Astrocyte (in vitro differentiated cells and primary cell): ENCODE measurements around the gene KLHL25. TPM values are rescaled to one million over a fixed set of nuclear protein-coding genes. Genes with fewer than 3 reads are reported as not detected.

ENCODE experiments used
- DNase-seq: peaks from one replicate; pipeline ENCODE4 v3.0.0-alpha.2; 2010; ENCODE audit warnings: low read depth
- FAIRE-seq: peaks from 2 replicates; lab custom pipeline; 2011; peaks lifted over from hg19 to GRCh38; lab: Jason Lieb, UNC
- H2AFZ ChIP-seq: 2 replicates; pipeline ENCODE4 v1.6.0; 2012; ENCODE audit warnings: low read depth, low read length, inconsistent platforms
- H3K27ac ChIP-seq: 2 replicates; pipeline ENCODE4 v1.5.1; 2011; ENCODE audit warnings: low read depth, low read length, inconsistent platforms
- H3K27me3 ChIP-seq: 2 replicates; pipeline ENCODE4 v1.6.0; 2011; ENCODE audit warnings: low read length, inconsistent platforms; ENCODE audit not compliant: insufficient read depth
- H3K36me3 ChIP-seq: 2 replicates; pipeline ENCODE4 v1.5.1; 2011; ENCODE audit warnings: low read length, inconsistent platforms; ENCODE audit not compliant: insufficient read depth
- H3K4me1 ChIP-seq: 2 replicates; pipeline ENCODE4 v1.5.1; 2011; ENCODE audit warnings: low read length, inconsistent platforms; ENCODE audit not compliant: insufficient read depth
- H3K4me2 ChIP-seq: 2 replicates; pipeline ENCODE4 v1.6.0; 2012; ENCODE audit warnings: low read length, inconsistent platforms
- H3K4me3 ChIP-seq: 2 replicates; pipeline ENCODE4 v1.5.1; 2011; ENCODE audit warnings: low read depth, mild to moderate bottlenecking, low read length, inconsistent platforms; ENCODE audit not compliant: insufficient read depth
- H3K79me2 ChIP-seq: 2 replicates; pipeline ENCODE4 v1.6.0; 2012; ENCODE audit warnings: mild to moderate bottlenecking, low read length, inconsistent platforms; ENCODE audit not compliant: insufficient read depth
- H3K9ac ChIP-seq: 2 replicates; pipeline ENCODE4 v1.6.0; 2012; ENCODE audit warnings: mild to moderate bottlenecking, low read length, inconsistent platforms
- H3K9me3 ChIP-seq: 2 replicates; pipeline ENCODE4 v1.5.1; 2012; ENCODE audit warnings: low read depth, mild to moderate bottlenecking, low read length, inconsistent platforms; ENCODE audit not compliant: insufficient read depth
- H4K20me1 ChIP-seq: 2 replicates; pipeline ENCODE4 v1.6.0; 2012; ENCODE audit warnings: low read length, inconsistent platforms; ENCODE audit not compliant: insufficient read depth
- H3K27ac Mint-ChIP-seq: one replicate; pipeline ENCODE4 v1.8.0; 2021; ENCODE audit warnings: mild to moderate bottlenecking, mixed read lengths; ENCODE audit not compliant: unreplicated experiment
- H3K27me3 Mint-ChIP-seq: one replicate; pipeline ENCODE4 v1.8.0; 2021; ENCODE audit warnings: low read depth, mixed read lengths; ENCODE audit not compliant: unreplicated experiment
- H3K36me3 Mint-ChIP-seq: one replicate; pipeline ENCODE4 v1.8.0; 2021; ENCODE audit warnings: low read depth, mixed read lengths; ENCODE audit not compliant: unreplicated experiment
- H3K4me1 Mint-ChIP-seq: one replicate; pipeline ENCODE4 v1.8.0; 2021; ENCODE audit warnings: low read depth, mixed read lengths; ENCODE audit not compliant: unreplicated experiment
- H3K4me3 Mint-ChIP-seq: one replicate; pipeline ENCODE4 v1.8.0; 2021; ENCODE audit warnings: mild to moderate bottlenecking, moderate library complexity, mixed read lengths; ENCODE audit not compliant: unreplicated experiment
- H3K9me3 Mint-ChIP-seq: one replicate; pipeline ENCODE4 v1.8.0; 2021; ENCODE audit warnings: mild to moderate bottlenecking, mixed read lengths; ENCODE audit not compliant: unreplicated experiment
- EZH2 ChIP-seq: IDR thresholded peaks from 2 replicates; pipeline ENCODE4 v1.6.1; 2012; ENCODE audit warnings: mild to moderate bottlenecking, low read length, inconsistent platforms; ENCODE audit not compliant: insufficient read depth
- total RNA-seq: library from RNA; stranded (reverse); gene quantifications from 2 replicates; pipeline ENCODE4 v1.2.1, GENCODE V29; 2021
- TF ChIP-seq, protein P1 (sequence below): IDR thresholded peaks from 2 replicates; pipeline ENCODE4 v1.5.1; 2011; ENCODE audit warnings: low read depth, mild to moderate bottlenecking, inconsistent platforms, low read length, moderate library complexity; ENCODE audit not compliant: insufficient read depth

The KLHL25 gene
- total RNA-seq, 1 donor from 2014 or later, result 5.6 TPM

DNA sequence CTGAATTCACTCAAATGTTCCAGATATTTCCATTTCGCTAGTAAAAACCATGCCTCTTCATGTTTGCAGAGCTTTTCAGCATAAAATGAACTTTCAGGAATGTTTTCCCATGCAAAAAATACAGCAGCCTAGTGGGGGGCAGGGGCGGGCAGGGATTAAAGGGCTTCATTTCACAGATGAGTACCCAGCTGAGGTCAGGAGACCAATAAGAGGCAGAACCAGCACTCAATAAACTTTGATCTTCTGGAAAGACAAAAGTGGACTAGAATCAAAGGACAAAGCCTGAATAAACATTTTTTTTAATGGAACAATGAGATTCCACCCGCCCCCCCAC, 8.0 kb downstream of the KLHL25 start:
- Mint-ChIP-seq H3K9me3 (no peaks in the 10 kb centered on the region), H3K27ac (no peak overlapping the region), H3K36me3 (peaks cover 6% of the 10 kb centered on the region), H3K27me3 (no peaks in the 10 kb centered on the region), H3K4me1 (peaks cover 27% of the 10 kb centered on the region), H3K4me3 (no peak overlapping the region)
- H3K27ac ChIP-seq, result no peak overlapping the region
- H3K4me1 ChIP-seq, result peaks cover 22% of the 10 kb centered on the region
- H3K4me2 ChIP-seq, result peak overlapping the region; percentile 81
- DNase-seq, result no peak
- TF ChIP-seq EZH2, result no peak
- TF ChIP-seq, protein P1, sequence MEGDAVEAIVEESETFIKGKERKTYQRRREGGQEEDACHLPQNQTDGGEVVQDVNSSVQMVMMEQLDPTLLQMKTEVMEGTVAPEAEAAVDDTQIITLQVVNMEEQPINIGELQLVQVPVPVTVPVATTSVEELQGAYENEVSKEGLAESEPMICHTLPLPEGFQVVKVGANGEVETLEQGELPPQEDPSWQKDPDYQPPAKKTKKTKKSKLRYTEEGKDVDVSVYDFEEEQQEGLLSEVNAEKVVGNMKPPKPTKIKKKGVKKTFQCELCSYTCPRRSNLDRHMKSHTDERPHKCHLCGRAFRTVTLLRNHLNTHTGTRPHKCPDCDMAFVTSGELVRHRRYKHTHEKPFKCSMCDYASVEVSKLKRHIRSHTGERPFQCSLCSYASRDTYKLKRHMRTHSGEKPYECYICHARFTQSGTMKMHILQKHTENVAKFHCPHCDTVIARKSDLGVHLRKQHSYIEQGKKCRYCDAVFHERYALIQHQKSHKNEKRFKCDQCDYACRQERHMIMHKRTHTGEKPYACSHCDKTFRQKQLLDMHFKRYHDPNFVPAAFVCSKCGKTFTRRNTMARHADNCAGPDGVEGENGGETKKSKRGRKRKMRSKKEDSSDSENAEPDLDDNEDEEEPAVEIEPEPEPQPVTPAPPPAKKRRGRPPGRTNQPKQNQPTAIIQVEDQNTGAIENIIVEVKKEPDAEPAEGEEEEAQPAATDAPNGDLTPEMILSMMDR, result no peak
- H2AFZ ChIP-seq, result peak overlapping the region; percentile 46
- no peaks in the 10 kb centered on the region for H3K9me3 ChIP-seq
- H3K79me2 ChIP-seq, result peaks cover 75% of the 10 kb centered on the region
- no peaks in the 10 kb centered on the region for H3K27me3 ChIP-seq
- no peak overlapping the region for H3K4me3 ChIP-seq
- H3K9ac ChIP-seq, result peak overlapping the region; percentile 27
- no peak for FAIRE-seq
- H3K36me3 ChIP-seq, result peaks cover 2% of the 10 kb centered on the region
- peaks cover 45% of the 10 kb centered on the region for H4K20me1 ChIP-seq

DNA sequence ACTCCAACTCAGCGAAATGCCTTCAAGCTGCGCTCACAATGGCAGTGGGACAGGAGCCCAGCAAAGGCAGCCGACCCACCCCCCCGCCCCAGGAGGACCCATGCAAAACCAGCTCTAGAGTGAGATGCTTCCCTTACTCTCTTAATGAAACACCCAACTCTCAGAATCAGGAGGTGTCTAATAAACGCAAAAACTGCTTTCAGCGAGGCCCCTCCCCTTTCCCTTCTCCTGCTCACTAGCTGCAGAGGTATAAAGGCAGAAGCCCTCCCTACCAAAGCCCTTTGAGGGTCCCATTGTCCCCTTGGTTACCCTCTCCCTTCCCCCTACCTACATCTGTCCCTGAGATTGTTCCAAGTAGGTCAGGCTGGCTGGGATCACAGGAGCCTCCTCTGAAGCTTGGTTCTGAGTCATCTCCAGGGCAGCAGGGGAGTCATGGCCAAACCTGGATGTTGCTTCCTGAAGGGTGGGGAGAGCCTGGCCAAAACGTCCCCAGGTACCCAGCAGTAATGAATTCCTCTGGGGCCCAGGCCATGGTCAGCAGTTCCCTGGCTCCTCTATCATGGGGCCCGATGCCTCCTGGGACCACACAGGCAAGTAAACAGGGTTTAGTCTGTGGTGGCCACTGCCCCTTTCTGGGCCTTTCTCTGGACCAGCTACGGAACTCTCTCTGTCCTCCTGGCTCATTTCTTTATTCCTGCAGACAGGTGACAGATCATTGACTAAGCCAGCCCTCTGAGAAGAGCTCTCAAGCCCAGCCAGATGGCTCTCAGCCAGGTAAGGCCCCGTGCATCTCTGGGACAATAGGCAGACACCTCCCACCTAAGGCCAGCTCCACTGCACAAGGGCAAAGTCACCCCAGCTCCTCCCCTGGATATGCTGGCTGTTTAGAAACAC, 8.6 kb downstream of the KLHL25 start:
- Histone ChIP-seq H3K4me3 (peak overlapping the region; percentile 29), H2AFZ (peak overlapping the region; percentile 46), H3K4me2 (peak overlapping the region; percentile 81), H3K4me1 (peaks cover 22% of the 10 kb centered on the region), H3K36me3 (peaks cover 2% of the 10 kb centered on the region), H4K20me1 (peaks cover 41% of the 10 kb centered on the region), H3K9me3 (no peaks in the 10 kb centered on the region), H3K27me3 (no peaks in the 10 kb centered on the region), H3K9ac (peak overlapping the region; percentile 27), H3K27ac (peak overlapping the region; percentile 71), H3K79me2 (peaks cover 75% of the 10 kb centered on the region)
- peaks cover 27% of the 10 kb centered on the region for H3K4me1 Mint-ChIP-seq
- H3K36me3 Mint-ChIP-seq, result peaks cover 6% of the 10 kb centered on the region
- TF ChIP-seq, protein P1, result no peak
- no peak for TF ChIP-seq EZH2
- no peaks in the 10 kb centered on the region for H3K27me3 Mint-ChIP-seq
- H3K9me3 Mint-ChIP-seq, result no peaks in the 10 kb centered on the region
- peak overlapping the region; percentile 90 for H3K27ac Mint-ChIP-seq
- DNase-seq (peak; percentile 58), FAIRE-seq (no peak)
- H3K4me3 Mint-ChIP-seq, result peak overlapping the region; percentile 64

DNA sequence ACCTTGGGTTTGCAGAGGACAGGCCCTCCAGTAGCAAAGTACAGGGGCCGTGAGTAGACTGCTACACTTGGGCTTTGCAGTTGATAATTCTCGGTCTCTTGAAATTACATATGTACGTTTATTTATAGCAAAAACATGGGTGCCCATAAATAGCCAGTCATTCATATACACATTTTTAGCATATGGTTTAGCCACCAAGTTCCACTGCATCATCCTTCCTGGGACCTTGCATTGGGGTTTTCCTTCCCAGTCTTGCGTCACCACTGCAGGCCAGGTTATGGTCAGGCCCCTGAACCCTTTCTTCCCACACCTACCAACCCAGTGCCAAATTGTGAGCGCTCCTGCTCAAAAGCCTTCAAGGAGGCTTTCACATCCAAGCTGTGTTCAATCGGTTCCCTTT, 12.7 kb downstream of the KLHL25 start:
- FAIRE-seq, result no peak
- H3K9me3 Mint-ChIP-seq, result no peaks in the 10 kb centered on the region
- DNase-seq, result no peak
- Histone ChIP-seq H3K4me3 (no peak overlapping the region), H3K9me3 (no peaks in the 10 kb centered on the region), H3K79me2 (peaks cover 77% of the 10 kb centered on the region), H4K20me1 (peaks cover 55% of the 10 kb centered on the region), H2AFZ (no peak overlapping the region), H3K27me3 (no peaks in the 10 kb centered on the region), H3K4me1 (peaks cover 22% of the 10 kb centered on the region), H3K4me2 (no peak overlapping the region), H3K27ac (no peak overlapping the region), H3K9ac (no peak overlapping the region), H3K36me3 (peaks cover 2% of the 10 kb centered on the region)
- H3K4me1 Mint-ChIP-seq, result peaks cover 17% of the 10 kb centered on the region
- H3K27ac Mint-ChIP-seq, result no peak overlapping the region
- no peak overlapping the region for H3K4me3 Mint-ChIP-seq
- no peaks in the 10 kb centered on the region for H3K27me3 Mint-ChIP-seq
- TF ChIP-seq, protein P1, result no peak
- no peak for TF ChIP-seq EZH2
- H3K36me3 Mint-ChIP-seq, result peaks cover 5% of the 10 kb centered on the region
